ENCODE measurements around the gene CADM4.

DNA sequence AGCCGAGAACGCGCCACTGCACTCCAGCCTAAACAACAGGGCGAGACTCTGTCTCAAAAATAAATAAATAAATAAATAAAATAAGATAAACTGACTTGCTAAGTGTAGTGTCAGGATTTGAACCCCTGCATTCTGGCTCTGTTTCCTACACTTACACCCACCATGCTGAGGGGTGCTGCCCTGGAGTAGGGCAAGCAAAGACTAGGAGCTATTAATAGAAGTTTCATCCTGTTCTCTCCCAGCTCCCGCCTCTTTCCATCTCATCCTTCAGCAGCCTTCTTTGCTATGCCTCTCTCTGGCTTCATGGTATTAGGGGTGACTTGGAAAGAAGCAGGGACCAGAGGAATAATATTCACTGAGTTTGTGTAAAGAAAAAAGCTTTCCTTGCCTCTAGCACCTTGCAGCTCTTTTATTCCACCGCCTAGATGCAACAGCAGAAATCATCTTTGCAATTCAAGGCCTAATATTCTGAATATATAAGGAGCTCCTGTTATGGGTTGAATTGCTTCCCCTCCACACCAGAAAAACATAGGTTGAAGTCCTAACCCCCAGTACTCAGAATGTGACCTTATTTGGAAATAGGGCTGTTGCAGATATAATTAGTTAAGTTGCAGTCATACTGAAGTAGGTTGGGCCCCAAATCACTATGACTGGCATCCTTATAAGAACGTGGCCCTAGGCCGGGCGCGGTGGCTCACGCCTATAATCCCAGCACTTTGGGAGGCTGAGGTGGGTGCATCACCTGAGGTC lies 39.0 kb upstream of the CADM4 start:
- TF ChIP-seq CTCF (conservative IDR thresholded peaks at IDR 0.05; ENCODE audit: low read depth, low read length) (no peak), EZH2 (IDR thresholded peaks at IDR 0.05; ENCODE audit: borderline replicate concordance, low read depth, low read length, poor library complexity, severe bottlenecking) (no peak)
